Activated T-helper 2 cell treated with anti-CD3 and anti-CD28 coated beads, Interferon-gamma antibody, Interleukin-2, Interleukin-4, amounts not matched to agents 10 μg/mL and 5 μg/mL and 100 μg/mL, durations not matched to agents 14 hours and 24 hours and 36 hours (primary cell): ENCODE data around the gene DMBX1. TPM values are rescaled to one million over a fixed set of nuclear protein-coding genes. Genes with fewer than 3 reads are reported as not detected.

Experiments
- DNase-seq: peaks from one replicate; pipeline ENCODE4 v3.0.0; 2021; ENCODE audit warnings: low spot score
- H3K27ac Mint-ChIP-seq: one replicate; pipeline ENCODE4 v1.8.0; 2021; ENCODE audit warnings: mixed read lengths
- H3K27me3 Mint-ChIP-seq: one replicate; pipeline ENCODE4 v1.8.0; 2021; ENCODE audit warnings: low read depth, mixed read lengths
- H3K36me3 Mint-ChIP-seq: one replicate; pipeline ENCODE4 v1.8.0; 2021; ENCODE audit warnings: low read depth, mixed read lengths
- H3K4me1 Mint-ChIP-seq: one replicate; pipeline ENCODE4 v1.8.0; 2021; ENCODE audit warnings: low read depth, mixed read lengths
- H3K4me3 Mint-ChIP-seq: one replicate; pipeline ENCODE4 v1.8.0; 2021; ENCODE audit warnings: low read depth, mild to moderate bottlenecking, moderate library complexity, mixed read lengths
- H3K9me3 Mint-ChIP-seq: one replicate; pipeline ENCODE4 v1.8.0; 2021; ENCODE audit warnings: mixed read lengths
- intact Hi-C: fragments of 100-400 bp; cut with micrococcal nuclease; formaldehyde crosslinking; loops from one replicate; pipeline ENCODE4 v1.15.1; 2023
- total RNA-seq: library from RNA; stranded (reverse); gene quantifications from 2 replicates; pipeline ENCODE4 v1.2.3, GENCODE V29; 2022

The DMBX1 gene
- total RNA-seq, 1 donor from 2014 or later, result not detected

DNA sequence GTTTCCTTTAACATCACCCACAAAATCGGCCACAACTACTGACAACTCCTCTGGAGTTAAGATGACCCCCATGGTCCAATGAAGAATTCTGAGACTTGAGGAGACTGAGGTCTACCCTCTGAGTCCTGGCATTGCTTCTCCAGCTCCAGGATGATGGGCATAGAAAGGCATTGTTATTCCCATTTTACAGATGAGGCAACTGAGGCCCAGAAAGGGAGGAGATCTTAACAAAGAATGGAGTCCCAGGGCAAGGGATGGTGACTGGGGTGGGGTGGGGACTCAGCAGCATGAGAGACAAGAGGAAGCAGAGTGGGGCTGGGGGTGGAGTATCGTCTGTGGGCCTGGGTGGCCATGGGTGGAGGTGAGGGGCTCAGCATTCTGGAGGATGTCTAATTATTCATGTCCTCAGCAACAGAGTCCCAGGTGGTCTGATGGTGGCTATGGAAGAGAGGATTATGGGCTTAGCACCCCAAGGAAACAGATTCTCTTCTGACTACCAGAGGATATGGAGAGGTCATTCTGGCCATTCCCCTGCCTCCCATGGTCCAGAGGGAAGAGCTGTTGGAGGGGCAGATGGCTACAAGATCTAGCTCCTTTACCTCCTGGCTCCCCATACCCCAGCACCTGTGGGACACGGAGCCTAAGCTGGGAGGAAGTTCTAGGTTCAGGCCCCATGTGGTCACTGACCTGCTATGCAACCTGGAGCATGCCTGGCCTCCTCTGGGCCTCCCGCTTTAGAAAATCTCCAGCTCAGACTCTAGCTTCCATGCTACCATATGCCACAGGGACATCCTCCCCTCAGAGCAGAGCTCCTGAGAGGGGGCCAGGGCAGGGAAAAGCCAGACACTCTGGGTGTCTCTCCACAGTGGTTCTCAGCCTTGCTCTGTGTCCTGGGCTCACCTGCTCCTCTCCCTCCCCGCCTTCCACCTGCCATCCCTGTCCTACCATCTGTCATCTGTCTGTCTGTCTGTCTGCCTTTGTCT lies 37.4 kb upstream of the DMBX1 start:
- no peaks in the 10 kb centered on the region for H3K9me3 Mint-ChIP-seq
- no peak for DNase-seq
- no peaks in the 10 kb centered on the region for H3K36me3 Mint-ChIP-seq
- intact Hi-C loops, result no loop called here
- no peaks in the 10 kb centered on the region for H3K4me1 Mint-ChIP-seq
- H3K4me3 Mint-ChIP-seq, result no peak overlapping the region
- no peak overlapping the region for H3K27ac Mint-ChIP-seq
- H3K27me3 Mint-ChIP-seq, result peaks cover 46% of the 10 kb centered on the region

DNA sequence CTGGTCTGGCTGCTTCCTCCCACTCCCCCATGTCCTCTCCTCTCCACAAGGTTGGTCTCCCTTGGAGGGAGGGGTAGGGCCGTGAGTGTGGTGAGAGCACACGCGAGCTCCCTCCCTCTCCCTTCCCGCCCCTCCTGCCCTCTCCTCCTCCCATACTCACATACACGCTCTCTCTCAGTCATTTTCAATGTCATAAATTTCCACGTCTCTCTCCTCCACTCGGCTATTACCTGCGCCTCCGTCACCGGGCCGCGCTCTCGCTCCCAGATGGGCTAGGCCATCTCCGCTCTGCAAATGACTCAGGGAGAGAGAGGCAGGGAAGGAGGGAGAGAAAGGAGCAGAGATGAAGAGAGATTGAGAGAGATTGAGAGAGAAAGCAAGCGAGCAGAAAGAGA lies 36.7 kb upstream of the DMBX1 start:
- no peaks in the 10 kb centered on the region for H3K4me1 Mint-ChIP-seq
- no peaks in the 10 kb centered on the region for H3K36me3 Mint-ChIP-seq
- H3K27ac Mint-ChIP-seq, result no peak overlapping the region
- no peak for DNase-seq
- no peaks in the 10 kb centered on the region for H3K9me3 Mint-ChIP-seq
- peaks cover 39% of the 10 kb centered on the region for H3K27me3 Mint-ChIP-seq
- H3K4me3 Mint-ChIP-seq, result no peak overlapping the region
- intact Hi-C loops, result no loop called here

DNA sequence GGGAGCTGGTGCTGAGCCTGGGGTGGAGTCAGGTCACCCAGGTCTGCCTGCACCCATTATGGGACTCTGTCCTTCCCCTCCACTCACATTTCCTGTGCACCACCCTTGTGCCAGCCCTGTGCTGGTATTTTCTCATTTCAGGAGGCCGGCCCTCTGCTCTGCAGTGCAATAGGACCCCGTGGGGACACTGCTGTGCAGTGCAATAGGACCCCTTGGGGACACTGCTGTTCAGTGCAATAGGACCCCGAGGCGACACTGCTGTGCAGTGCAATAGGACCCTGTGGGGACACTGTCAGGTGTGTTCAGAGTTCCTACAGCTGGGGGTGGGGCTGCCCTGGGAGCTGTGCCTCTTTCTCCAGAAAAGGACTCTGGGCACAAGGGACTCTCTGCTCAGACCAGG lies 36.2 kb upstream of the DMBX1 start:
- H3K36me3 Mint-ChIP-seq, result no peaks in the 10 kb centered on the region
- no peak for DNase-seq
- H3K27ac Mint-ChIP-seq, result no peak overlapping the region
- no peak overlapping the region for H3K4me3 Mint-ChIP-seq
- intact Hi-C loops, result no loop called here
- no peaks in the 10 kb centered on the region for H3K4me1 Mint-ChIP-seq
- H3K27me3 Mint-ChIP-seq, result peaks cover 36% of the 10 kb centered on the region
- no peaks in the 10 kb centered on the region for H3K9me3 Mint-ChIP-seq

- no peaks in the 10 kb centered on the region for H3K9me3 Mint-ChIP-seq
- H3K36me3 Mint-ChIP-seq, result no peaks in the 10 kb centered on the region
- H3K4me3 Mint-ChIP-seq, result no peak overlapping the region
- intact Hi-C loops, result no loop called here
- no peaks in the 10 kb centered on the region for H3K4me1 Mint-ChIP-seq
- no peak for DNase-seq
- peaks cover 30% of the 10 kb centered on the region for H3K27me3 Mint-ChIP-seq
- no peak overlapping the region for H3K27ac Mint-ChIP-seq
Measured at GRCh38 chr1:46455951-46456350, 33.7 kb upstream of the DMBX1 start.

GRCh38 chr1:46456411-46456963 lies 33.1 kb upstream of the DMBX1 start:
- no peaks in the 10 kb centered on the region for H3K9me3 Mint-ChIP-seq
- intact Hi-C loops, result no loop called here
- H3K36me3 Mint-ChIP-seq, result no peaks in the 10 kb centered on the region
- H3K27me3 Mint-ChIP-seq, result peaks cover 28% of the 10 kb centered on the region
- DNase-seq, result no peak
- H3K4me1 Mint-ChIP-seq, result no peaks in the 10 kb centered on the region
- H3K27ac Mint-ChIP-seq, result no peak overlapping the region
- H3K4me3 Mint-ChIP-seq, result no peak overlapping the region

GRCh38 chr1:46457178-46457577 lies 32.5 kb upstream of the DMBX1 start:
- Mint-ChIP-seq H3K9me3 (no peaks in the 10 kb centered on the region), H3K36me3 (no peaks in the 10 kb centered on the region), H3K4me3 (no peak overlapping the region), H3K4me1 (no peaks in the 10 kb centered on the region), H3K27me3 (peaks cover 26% of the 10 kb centered on the region), H3K27ac (no peak overlapping the region)
- intact Hi-C loops, result no loop called here
- DNase-seq, result no peak

DNA sequence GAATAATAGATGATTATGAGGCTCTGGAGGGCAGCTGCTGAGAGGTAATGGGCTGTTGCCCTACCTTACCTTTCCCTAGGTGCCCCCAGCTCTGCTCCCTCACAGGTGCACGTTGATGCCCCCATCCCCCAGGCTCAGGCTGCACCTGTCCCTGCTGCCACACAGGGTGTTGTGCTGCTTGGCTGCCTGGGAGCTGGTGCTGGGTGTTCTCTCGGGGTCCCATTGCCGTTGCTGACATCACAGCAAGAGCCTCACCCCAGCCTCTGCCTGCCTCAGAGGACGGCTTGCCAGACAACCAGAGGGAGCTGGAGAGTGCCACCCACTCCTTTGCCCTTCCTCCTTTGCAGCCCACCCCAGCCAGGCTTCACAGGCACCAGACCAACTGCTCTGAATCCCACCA lies 31.4 kb upstream of the DMBX1 start:
- Mint-ChIP-seq H3K4me1 (no peaks in the 10 kb centered on the region), H3K27me3 (peaks cover 31% of the 10 kb centered on the region), H3K4me3 (no peak overlapping the region), H3K9me3 (no peaks in the 10 kb centered on the region), H3K27ac (no peak overlapping the region), H3K36me3 (no peaks in the 10 kb centered on the region)
- intact Hi-C loops, result no loop called here
- no peak for DNase-seq

DNA sequence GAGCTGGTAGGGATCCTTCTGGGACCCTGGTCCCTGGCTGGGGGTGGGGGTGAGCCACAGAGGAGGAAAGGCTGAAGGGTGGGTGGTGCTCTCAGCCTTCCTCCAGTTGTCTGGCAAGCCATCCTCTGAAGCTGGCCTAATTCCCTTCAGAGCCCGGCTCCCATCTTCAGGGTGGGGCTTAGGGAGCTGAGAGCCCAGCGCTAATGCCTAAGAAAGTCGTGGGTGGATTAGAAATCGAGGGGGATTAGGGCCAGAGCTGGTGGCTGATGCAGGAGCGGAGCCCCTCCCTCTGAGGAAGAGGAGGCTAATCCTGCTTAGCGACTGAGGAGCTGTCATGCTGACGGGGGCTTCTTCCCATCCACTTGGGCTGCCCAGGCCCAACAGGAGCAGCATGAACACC lies 30.8 kb upstream of the DMBX1 start:
- DNase-seq, result no peak
- Mint-ChIP-seq H3K9me3 (no peaks in the 10 kb centered on the region), H3K27ac (no peak overlapping the region), H3K36me3 (no peaks in the 10 kb centered on the region), H3K4me1 (no peaks in the 10 kb centered on the region), H3K4me3 (no peak overlapping the region), H3K27me3 (peaks cover 32% of the 10 kb centered on the region)
- intact Hi-C loops, result no loop called here

GRCh38 chr1:46459315-46459714 lies 30.3 kb upstream of the DMBX1 start:
- Mint-ChIP-seq H3K4me3 (no peak overlapping the region), H3K27ac (no peak overlapping the region), H3K9me3 (no peaks in the 10 kb centered on the region), H3K4me1 (no peaks in the 10 kb centered on the region), H3K27me3 (peaks cover 35% of the 10 kb centered on the region), H3K36me3 (no peaks in the 10 kb centered on the region)
- DNase-seq, result no peak
- intact Hi-C loops, result no loop called here

GRCh38 chr1:46461017-46461808 lies 28.4 kb upstream of the DMBX1 start:
- H3K27me3 Mint-ChIP-seq, result peaks cover 50% of the 10 kb centered on the region

DNA sequence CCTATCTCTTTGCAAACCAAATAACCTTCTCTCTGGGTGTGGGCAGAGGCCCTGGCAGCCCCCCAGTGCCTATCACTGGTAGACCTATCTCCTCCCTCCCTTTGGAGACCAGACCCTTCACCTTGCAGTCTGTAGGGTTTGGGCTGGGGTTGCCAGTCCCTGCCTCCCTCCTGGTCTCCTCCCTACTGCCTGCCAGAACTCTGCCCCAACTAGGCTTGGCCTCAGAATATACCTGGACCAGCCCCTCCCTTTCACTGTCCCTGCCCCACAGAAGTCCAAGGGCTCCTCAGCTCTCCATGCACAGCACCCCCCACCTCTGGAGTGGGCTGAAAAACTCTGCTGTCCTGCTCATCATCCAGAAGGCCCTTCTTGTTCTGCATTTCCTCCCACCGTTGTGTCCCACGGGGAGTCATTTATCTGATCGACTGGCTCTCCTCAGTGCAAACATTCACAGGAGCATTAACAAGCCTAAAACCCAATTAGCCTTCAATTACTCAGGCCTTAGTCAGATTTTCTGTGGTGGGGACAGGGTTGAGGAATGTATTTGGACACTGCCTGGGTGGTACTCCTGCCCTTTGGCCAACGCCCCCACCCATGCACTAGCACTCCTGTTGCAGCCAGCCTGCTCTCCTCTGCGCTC lies 27.7 kb upstream of the DMBX1 start:
- DNase-seq, result no peak
- Mint-ChIP-seq H3K4me3 (no peak overlapping the region), H3K27me3 (peaks cover 53% of the 10 kb centered on the region), H3K27ac (no peak overlapping the region), H3K4me1 (peaks cover 2% of the 10 kb centered on the region), H3K9me3 (no peaks in the 10 kb centered on the region), H3K36me3 (no peaks in the 10 kb centered on the region)
- intact Hi-C loops, result no loop called here

More at GRCh38 chr1:46461017-46461808, 28.4 kb upstream of the DMBX1 start:
- intact Hi-C loops, result no loop called here
- Mint-ChIP-seq H3K27ac (no peak overlapping the region), H3K4me1 (no peaks in the 10 kb centered on the region), H3K9me3 (no peaks in the 10 kb centered on the region), H3K4me3 (no peak overlapping the region), H3K36me3 (no peaks in the 10 kb centered on the region)
- DNase-seq, result no peak

DNA sequence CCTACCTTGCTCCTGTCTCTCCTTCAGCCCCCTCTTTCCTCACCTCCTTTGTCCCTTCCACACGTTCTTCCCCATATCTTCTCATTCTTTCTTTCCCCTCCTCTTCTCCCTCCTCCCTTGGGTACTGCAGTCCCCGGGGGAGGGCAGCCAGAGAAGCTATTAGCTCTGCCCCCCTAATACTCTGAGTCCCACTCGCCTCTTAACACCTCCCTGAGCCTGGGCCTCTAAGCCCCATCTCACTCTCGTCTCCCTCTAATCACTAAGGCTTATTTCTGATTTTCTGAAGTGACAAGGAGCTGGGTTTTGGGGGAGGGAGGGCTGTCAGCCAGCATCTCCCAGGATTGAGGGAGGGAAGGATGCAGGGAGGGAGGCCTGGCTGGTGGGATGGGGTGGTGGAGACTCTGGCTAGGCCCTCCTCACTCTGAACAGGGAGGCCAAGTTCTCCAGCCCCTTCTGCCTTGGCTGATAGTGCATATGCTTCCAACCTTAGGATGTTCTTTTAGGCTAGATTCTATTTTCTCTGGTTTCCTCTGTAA lies 25.6 kb upstream of the DMBX1 start:
- H3K27ac Mint-ChIP-seq, result no peak overlapping the region
- H3K27me3 Mint-ChIP-seq, result peaks cover 62% of the 10 kb centered on the region
- no peak overlapping the region for H3K4me3 Mint-ChIP-seq
- H3K4me1 Mint-ChIP-seq, result peaks cover 4% of the 10 kb centered on the region
- DNase-seq, result no peak
- intact Hi-C loops, result no loop called here
- no peaks in the 10 kb centered on the region for H3K9me3 Mint-ChIP-seq
- H3K36me3 Mint-ChIP-seq, result no peaks in the 10 kb centered on the region
